Suprapubic skin (tissue), 3 donors: Measurements from ENCODE around the gene BIRC2.

ENCODE experiments used
- CTCF ChIP-seq, 2 donors: fragments of 200-600 bp in 1 of 2; fragments of 450-650 bp in 1 of 2; sonication (generic) in 1 of 2; IDR thresholded peaks; one replicate each; pipeline ENCODE4 v1.5.1; 2016 to 2019; ENCODE audit warnings: antibody characterized with exemption in 2 of 2, mild to moderate bottlenecking in 1 of 2, moderate library complexity in 1 of 2
- POLR2AphosphoS5 ChIP-seq, 3 donors: sonication (generic); formaldehyde crosslinking; IDR thresholded peaks; one replicate each; pipeline ENCODE4 v1.6.1; 2017; ENCODE audit warnings: antibody characterized with exemption in 3 of 3

GRCh38 chr11:102367364-102367763 is 20.4 kb downstream of the BIRC2 start:
- TF ChIP-seq CTCF (IDR thresholded peaks at IDR 0.05) (no peak), POLR2AphosphoS5 (IDR thresholded peaks at IDR 0.05) (no peak)
